Suprapubic skin (tissue), 4 donors: ENCODE data around the gene TANGO2. TPM values are rescaled to one million over a fixed set of nuclear protein-coding genes. Genes with fewer than 3 reads are reported as not detected.
A peak's percentile ranks its signal among the peaks of the same experiment; 100 is the strongest.

Source experiments
- DNase-seq, 2 donors: peaks; one replicate each; pipeline ENCODE4 v3.0.0-alpha.2; 2019; ENCODE audit warnings: low spot score in 2 of 2
- H3K27ac ChIP-seq: fragments of 200-600 bp; sonication (generic); one replicate; pipeline ENCODE4 v1.5.1; 2019
- H3K27me3 ChIP-seq: fragments of 200-600 bp; sonication (generic); one replicate; pipeline ENCODE4 v1.5.1; 2019
- H3K36me3 ChIP-seq: fragments of 200-600 bp; sonication (generic); one replicate; pipeline ENCODE4 v1.5.1; 2019
- H3K4me1 ChIP-seq: fragments of 200-600 bp; sonication (generic); one replicate; pipeline ENCODE4 v1.5.1; 2019
- H3K4me3 ChIP-seq: fragments of 200-600 bp; sonication (generic); one replicate; pipeline ENCODE4 v1.5.1; 2019; ENCODE audit warnings: mild to moderate bottlenecking
- H3K9me3 ChIP-seq: fragments of 200-600 bp; sonication (generic); one replicate; pipeline ENCODE4 v1.5.1; 2019
- EP300 ChIP-seq: sonication (generic); formaldehyde crosslinking; IDR thresholded peaks from one replicate; pipeline ENCODE4 v1.6.1; 2017; ENCODE audit warnings: antibody characterized with exemption
- POLR2A ChIP-seq, 2 donors: fragments of 450-650 bp; IDR thresholded peaks; one replicate each; pipeline ENCODE4 v1.6.1; 2017; ENCODE audit warnings: antibody characterized with exemption in 2 of 2, mild to moderate bottlenecking in 2 of 2, moderate library complexity in 2 of 2
- POLR2AphosphoS5 ChIP-seq, 3 donors: sonication (generic); formaldehyde crosslinking; IDR thresholded peaks; one replicate each; pipeline ENCODE4 v1.6.1; 2017; ENCODE audit warnings: antibody characterized with exemption in 3 of 3
- WGBS: methylation state at CpG from one replicate; pipeline ENCODE4 v1.1.5; 2018; 5-methylcytosine and 5-hydroxymethylcytosine counted together
- total RNA-seq, 4 donors: library from RNA; depleted of rRNA; stranded (reverse); fragments of >200 nt; gene quantifications; one replicate each; pipeline ENCODE4 v1.1.0, GENCODE V29; 2016
- TF ChIP-seq, protein P1 (sequence below), 2 donors: fragments of 200-600 bp in 1 of 2; fragments of 450-650 bp in 1 of 2; sonication (generic) in 1 of 2; IDR thresholded peaks; one replicate each; pipeline ENCODE4 v1.5.1; 2016 to 2019; ENCODE audit warnings: antibody characterized with exemption in 2 of 2, mild to moderate bottlenecking in 1 of 2, moderate library complexity in 1 of 2

TANGO2 gene
- total RNA-seq, 4 donors from 2014 or later = 23.1 to 31.9 (median 26.8) TPM

DNA sequence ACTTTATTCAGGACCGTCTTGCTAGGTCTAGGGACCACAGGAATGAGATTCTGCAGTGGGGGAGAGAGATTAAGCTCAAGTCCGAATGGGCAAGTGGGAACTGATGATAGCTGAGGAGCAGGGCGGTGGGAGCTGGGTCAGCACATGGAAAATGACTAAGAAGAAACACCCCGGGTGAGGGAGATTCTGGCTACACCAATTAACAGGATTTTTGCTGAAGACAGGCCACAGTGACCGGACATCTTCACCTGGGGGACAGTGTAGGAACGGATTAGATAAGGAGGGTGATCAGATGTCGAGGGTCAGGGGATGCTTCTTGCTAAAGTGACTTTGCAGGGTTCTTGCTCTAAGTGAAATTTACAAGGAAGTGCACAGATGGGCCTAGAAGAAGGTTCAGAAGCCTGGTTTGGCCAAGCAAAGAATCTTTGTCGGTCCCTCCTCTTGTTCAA, 50.6 kb downstream of the TANGO2 start:
- Histone ChIP-seq H3K27me3 (no peaks in the 10 kb centered on the region), H3K4me3 (no peak overlapping the region), H3K27ac (no peak overlapping the region), H3K4me1 (no peaks in the 10 kb centered on the region), H3K36me3 (no peaks in the 10 kb centered on the region), H3K9me3 (no peaks in the 10 kb centered on the region)
- WGBS = 83% methylated on average over 8 of the region's 8 CpGs
- TF ChIP-seq POLR2A (IDR thresholded peaks at IDR 0.05) (no peak), EP300 (no peak), POLR2AphosphoS5 (IDR thresholded peaks at IDR 0.05) (no peak)
- TF ChIP-seq, protein P1, sequence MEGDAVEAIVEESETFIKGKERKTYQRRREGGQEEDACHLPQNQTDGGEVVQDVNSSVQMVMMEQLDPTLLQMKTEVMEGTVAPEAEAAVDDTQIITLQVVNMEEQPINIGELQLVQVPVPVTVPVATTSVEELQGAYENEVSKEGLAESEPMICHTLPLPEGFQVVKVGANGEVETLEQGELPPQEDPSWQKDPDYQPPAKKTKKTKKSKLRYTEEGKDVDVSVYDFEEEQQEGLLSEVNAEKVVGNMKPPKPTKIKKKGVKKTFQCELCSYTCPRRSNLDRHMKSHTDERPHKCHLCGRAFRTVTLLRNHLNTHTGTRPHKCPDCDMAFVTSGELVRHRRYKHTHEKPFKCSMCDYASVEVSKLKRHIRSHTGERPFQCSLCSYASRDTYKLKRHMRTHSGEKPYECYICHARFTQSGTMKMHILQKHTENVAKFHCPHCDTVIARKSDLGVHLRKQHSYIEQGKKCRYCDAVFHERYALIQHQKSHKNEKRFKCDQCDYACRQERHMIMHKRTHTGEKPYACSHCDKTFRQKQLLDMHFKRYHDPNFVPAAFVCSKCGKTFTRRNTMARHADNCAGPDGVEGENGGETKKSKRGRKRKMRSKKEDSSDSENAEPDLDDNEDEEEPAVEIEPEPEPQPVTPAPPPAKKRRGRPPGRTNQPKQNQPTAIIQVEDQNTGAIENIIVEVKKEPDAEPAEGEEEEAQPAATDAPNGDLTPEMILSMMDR (IDR thresholded peaks at IDR 0.05) = no peak
- no peak for DNase-seq

DNA sequence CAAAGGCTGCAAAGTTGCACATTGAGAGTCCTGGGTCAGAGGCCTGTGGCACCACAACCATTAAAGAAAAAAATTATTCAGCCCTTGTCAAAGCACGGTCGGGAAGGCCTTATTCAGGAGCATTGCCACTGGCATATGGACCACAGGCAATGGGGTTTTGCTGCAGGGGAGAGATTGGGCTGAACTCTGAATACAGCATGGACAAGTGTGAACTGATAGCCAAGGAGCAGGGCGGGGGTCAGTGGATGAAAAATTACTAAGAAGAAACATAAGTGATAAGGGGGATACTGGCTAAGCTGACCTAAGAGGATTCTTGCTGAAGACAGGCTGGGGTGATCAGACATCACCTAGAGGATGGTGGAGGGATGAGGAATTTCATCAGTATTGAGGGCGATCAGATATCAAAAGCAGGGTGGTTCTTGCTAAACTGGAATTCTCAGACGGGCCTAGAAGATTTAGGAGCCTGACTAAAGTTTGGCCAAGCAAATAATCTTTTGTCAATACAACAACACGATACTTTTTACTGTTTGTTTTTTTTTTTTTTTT, 55.8 kb downstream of the TANGO2 start:
- Histone ChIP-seq H3K4me3 (no peak overlapping the region), H3K36me3 (no peaks in the 10 kb centered on the region), H3K27ac (no peak overlapping the region), H3K9me3 (no peaks in the 10 kb centered on the region), H3K4me1 (peaks cover 17% of the 10 kb centered on the region), H3K27me3 (no peaks in the 10 kb centered on the region)
- TF ChIP-seq POLR2AphosphoS5 (IDR thresholded peaks at IDR 0.05) (no peak), POLR2A (IDR thresholded peaks at IDR 0.05) (no peak), EP300 (no peak)
- TF ChIP-seq, protein P1 (IDR thresholded peaks at IDR 0.05) = no peak
- DNase-seq = no peak
- 49% methylated on average over 6 of the region's 6 CpGs for WGBS

DNA sequence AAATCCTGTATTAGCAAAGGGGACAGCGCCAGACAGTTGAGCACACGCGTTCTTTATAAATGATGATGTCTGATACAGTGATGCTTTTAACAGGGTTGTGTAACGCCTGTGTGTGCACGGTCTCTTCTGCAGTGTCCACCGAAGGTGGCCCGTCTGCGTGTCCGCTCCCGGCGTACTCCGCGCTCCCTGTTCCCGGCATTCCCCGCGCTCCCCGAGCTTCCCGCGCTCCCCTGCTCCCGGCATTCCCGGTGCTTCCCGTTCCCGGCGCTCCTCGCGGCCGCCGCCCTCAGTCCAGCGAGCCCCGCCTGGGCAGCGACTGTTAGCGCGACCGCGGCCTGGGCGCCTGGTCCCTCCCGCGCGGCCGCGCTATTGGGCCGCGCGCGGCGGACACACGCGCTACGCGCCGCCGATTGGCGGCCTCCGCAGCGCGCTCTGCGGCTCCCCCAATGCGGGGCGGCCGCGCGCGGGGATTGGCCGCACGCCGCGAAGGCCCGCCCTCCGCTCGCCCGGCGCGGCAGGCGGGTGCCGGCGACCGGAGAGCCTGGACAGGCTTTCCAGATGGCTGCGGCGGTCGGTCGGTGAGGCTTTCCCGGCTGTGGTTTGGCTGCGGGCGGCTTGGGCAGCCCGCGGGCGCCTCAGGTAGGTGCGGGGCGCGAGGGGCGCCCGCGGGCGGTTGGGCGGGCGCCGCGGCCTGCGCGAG, 59.0 kb downstream of the TANGO2 start, which contains the start of gene DGCR8:
Gene DGCR8 (plus strand): TSS at position 497 of the 700 bp plus-strand sequence. CDS start 5,723 bp downstream, outside the sequence.
- H3K4me3 ChIP-seq = peak within 1 kb of the TSS; percentile 81
- peaks cover 47% of the 10 kb centered on the region for H3K4me1 ChIP-seq
- WGBS = 0% methylated on average over 21 of the region's 100 CpGs
- DNase-seq = peak; percentile 91 to 93
- H3K9me3 ChIP-seq = no peaks in the 10 kb centered on the region
- no peaks in the 10 kb centered on the region for H3K36me3 ChIP-seq
- H3K27ac ChIP-seq = peak within 1 kb of the TSS; percentile 97
- TF ChIP-seq EP300 (no peak), POLR2AphosphoS5 (IDR thresholded peaks at IDR 0.05) (peak in 2 of 3 donors; percentile 21 to 73), POLR2A (IDR thresholded peaks at IDR 0.05) (peak in 1 of 2 donors; percentile 23)
- TF ChIP-seq, protein P1 (IDR thresholded peaks at IDR 0.05) = no peak
- no peaks in the 10 kb centered on the region for H3K27me3 ChIP-seq

DNA sequence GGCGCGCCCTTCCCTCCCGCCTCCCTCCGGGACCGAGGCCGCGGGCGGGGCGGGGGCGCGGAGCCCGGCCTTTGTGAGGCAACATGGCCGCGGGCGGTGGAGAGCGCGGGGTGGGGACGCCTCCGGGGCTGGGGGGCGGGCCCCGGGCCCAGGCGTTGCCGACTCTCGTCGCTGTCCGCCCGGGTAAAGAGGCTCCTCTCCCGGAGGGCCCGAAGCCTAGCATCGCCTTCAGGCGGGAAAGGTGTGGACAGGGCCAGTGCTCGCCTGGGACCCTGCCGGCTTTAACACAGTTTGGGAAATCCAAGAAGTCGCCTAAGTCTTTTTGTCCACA, 59.5 kb downstream of the TANGO2 start:
- TF ChIP-seq, protein P1 (IDR thresholded peaks at IDR 0.05) = no peak
- TF ChIP-seq POLR2A (IDR thresholded peaks at IDR 0.05) = peak in 1 of 2 donors; percentile 6
- peaks cover 48% of the 10 kb centered on the region for H3K4me1 ChIP-seq
- peak in 1 of 2 donors; percentile 78 for DNase-seq

DNA sequence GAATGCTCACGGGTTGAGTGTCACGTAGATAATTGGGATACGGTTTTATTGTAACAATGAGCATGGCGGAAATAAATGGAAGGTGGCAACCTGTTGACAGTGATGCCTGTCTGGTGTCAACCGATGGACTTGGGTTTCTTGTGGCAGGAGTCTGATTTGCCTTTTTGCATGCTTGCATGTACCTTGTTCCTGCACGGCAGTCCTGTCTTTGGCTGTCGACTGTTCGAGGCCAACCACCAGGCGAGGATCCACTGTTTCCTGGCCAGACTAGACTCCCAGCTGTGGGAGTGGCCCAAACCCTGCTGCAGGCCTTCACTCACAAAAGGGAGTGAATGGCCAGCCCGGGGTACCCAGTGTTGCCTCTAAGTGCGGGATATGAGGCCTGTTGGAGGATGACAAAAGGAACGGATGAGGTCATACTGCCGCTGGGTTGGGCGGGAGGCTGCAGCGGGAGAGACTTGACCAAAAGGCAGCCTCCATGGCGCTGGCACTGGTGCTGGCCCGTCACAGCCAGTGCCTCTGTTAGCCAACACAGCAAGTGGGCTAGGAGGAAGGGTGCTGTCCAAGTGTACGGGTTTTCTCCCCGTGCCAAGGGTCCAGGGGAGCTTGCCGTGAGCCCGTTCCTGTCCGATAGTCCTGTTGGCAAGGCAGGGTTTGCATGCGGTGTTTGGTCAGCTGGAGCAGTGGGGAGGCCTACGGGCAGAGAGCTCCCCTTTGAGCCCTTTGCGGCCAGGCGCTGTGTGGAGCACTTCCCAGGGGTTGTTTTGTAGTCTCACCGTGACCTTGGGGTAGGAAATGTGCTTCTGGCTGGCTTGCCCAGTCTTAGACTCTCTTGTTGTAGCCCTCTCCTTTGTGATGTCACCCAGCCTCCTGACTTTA, 60.1 kb downstream of the TANGO2 start:
- Histone ChIP-seq H3K27me3 (no peaks in the 10 kb centered on the region), H3K4me1 (peaks cover 48% of the 10 kb centered on the region), H3K27ac (peak overlapping the region; percentile 97), H3K4me3 (peak overlapping the region; percentile 81), H3K36me3 (peaks cover 6% of the 10 kb centered on the region), H3K9me3 (no peaks in the 10 kb centered on the region)
- WGBS = 12% methylated on average over 23 of the region's 27 CpGs
- no peak for TF ChIP-seq POLR2AphosphoS5 (IDR thresholded peaks at IDR 0.05)
- no peak for TF ChIP-seq EP300
- TF ChIP-seq, protein P1 (IDR thresholded peaks at IDR 0.05) = no peak
- TF ChIP-seq POLR2A (IDR thresholded peaks at IDR 0.05) = no peak
- DNase-seq = no peak

More for the DNA sequence above, 59.5 kb downstream of the TANGO2 start:
- Histone ChIP-seq H3K27me3 (no peaks in the 10 kb centered on the region), H3K36me3 (no peaks in the 10 kb centered on the region), H3K4me3 (peak overlapping the region; percentile 81), H3K9me3 (no peaks in the 10 kb centered on the region), H3K27ac (peak overlapping the region; percentile 97)
- 0% methylated on average over 3 of the region's 34 CpGs for WGBS
